Hematopoietic multipotent progenitor cell treated with erythropoietin and hydrocortisone succinate and interleukin-3 and kit ligand, for 4 days (in vitro differentiated cells): ENCODE results near the gene TLR9.

Experiments
- DNase-seq: peaks from one replicate; pipeline ENCODE4 v3.0.0-alpha.2; 2015

Gene TLR9

DNA sequence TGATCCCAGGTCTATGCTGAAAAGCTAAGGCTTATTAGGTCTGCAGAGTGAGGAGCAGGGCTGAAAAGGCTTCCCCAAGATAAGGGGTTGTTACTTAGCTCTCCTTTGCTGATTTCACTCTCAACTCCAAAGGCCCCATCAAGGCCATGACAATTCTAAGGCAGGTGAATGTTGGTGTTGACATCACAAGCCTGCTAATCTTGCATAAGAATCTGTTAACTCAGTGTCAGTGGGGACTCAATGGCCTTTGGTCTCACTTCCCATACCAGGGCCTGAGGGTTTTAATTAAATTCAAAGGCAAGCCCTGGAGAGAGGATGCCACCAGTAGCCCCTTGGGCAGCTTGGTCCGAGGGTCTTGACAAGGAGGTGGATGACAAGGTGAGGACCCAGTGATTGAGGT, 36.9 kb downstream of the TLR9 start:
- DNase-seq, result peak; percentile 54

DNA sequence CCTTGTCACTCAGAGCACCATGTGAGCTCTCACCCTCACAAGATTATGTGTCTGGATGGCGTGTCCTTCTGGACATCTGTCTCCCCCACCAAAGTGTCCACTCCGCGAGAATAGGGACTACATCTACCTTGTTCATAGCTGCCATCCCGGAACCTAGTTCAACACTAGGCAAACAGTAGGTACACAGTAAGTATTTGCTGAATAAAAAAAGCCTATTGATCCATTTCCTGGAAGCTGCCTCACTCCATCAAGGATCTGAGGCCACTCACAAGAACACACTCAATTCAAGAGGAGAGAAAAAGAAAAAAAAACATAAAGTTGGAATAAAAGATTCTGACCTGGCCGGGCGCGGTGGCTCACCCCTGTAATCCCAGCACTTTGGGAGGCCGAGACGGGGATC, 38.7 kb downstream of the TLR9 start:
- DNase-seq, result no peak

DNA sequence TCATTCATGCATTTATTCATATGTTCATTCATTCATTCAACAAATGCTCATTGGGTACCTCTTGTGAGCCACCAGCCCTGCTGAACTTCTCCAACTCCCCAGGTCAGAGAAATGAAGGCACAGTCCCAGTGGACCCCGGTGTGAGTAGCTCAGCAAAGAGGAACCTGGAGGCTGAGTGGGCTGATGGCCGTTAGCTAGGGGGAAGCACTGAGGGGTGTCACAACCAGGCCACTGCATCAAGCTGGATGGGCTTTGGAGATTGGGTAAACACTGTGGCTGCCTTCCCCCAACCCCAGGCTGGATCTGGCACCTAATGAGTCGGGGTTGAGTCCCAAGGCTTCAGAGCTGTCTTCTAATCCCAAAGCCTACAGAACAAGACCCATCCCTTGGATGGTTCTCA, 39.6 kb downstream of the TLR9 start:
- peak; percentile 87 for DNase-seq

DNA sequence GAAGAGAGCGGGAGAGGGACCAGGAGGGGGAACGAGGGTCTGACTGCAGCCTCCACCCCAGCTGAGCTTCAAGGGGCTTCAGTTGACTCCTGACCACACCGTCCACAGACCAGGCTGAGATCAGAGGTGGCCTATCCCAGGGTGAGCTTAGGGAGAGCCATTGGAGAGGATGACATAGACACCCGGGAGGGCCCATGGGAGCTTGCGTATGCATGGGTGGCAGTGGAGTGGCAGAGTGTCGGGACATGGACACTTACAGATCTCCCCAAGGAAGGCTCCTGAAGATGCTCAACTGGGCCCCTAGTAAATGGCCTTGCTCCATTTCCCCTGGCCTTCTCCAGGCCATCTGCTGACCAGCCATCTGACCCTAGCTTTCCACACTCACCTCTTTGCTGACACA, 40.1 kb downstream of the TLR9 start:
- DNase-seq, result no peak

DNA sequence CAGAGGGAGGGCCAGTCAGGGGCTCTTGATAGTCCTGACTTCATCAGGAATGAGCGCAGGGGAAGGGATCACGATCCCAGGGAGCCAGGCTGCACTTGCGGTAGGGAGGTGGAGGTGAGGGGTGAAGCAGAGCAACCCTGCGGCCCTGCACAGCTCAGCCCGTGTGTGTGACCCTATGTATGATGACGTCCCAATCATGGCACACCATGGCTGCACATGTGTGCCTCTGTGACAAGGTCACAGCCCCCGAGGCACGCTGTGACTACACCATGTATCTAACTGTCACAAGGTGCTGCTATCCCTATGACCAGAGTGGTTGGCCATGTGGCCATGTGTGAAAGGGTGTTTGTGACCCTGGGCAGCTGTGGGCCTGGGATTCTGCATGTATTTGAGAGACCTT, 40.8 kb downstream of the TLR9 start:
- DNase-seq, result no peak

DNA sequence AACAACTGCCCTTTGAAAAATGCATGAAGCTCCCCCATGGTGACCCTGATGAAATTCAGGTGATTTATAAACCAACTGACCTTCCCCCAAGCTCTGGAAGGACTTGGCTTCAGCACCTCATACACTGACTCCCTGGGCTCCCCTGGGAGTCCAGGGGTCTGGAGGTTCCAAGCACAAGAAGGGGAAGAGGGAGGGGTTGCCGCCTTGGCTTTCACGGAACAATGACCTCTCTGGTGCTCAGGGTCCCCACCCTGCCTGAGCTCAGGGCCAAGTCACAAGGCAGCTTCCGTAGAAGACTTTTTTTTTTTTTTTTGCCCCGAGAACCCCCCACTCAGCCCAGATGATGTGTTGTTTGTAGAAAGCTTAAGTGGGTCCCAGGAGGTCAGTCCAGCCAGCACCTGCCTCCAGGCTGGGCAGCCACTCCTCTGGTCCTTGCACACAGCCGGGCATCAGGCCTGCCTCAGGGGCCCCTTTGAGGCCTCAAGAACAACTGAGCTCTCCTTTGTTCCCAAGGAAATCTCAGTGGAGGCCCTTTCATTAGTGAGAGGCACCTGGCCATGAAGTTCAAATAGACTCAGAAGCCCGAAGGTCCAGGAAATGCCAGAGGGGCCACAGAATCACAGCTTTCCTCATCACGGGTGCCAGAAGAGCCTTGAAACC, 41.5 kb downstream of the TLR9 start:
- DNase-seq, result no peak

DNA sequence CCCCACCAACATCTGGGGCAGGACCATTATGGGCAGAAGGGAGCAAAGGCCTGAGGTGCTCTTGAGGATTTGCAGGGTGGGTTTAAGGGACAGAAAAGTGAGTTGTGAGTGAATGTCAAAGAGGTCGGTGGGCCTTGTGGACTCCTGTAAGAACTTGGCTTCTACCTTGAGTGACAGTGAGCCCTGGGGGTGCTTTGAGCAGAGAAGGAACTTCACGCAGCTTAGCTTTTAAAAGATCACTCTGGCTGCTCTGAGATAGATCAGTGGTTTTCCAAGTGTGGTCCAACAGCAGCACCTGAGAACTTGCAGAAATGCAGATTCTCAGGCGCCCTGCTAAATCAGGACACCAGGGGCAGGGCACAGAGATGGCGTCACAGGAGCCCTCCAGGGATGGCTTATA, 42.8 kb downstream of the TLR9 start:
- no peak for DNase-seq

DNA sequence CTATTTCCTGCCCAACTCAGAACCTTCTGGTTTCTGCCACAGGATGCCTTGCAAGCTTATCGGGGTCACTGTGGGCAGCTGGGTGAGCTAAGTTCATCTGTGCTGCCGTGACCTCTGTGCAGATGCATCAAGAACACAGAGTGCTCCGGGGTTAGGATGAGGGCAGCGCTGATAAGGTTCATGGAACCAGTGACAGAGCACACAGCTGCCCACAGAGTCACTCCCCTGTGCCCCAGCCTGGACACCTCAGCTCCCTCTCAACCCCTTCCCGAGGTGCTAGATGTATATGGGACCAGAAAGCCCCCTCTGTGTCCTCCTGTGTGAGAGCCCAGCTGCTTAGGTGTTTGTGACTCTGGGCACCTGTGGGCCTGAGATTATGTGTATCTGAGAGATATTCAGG, 43.2 kb downstream of the TLR9 start:
- peak; percentile 93 for DNase-seq

DNA sequence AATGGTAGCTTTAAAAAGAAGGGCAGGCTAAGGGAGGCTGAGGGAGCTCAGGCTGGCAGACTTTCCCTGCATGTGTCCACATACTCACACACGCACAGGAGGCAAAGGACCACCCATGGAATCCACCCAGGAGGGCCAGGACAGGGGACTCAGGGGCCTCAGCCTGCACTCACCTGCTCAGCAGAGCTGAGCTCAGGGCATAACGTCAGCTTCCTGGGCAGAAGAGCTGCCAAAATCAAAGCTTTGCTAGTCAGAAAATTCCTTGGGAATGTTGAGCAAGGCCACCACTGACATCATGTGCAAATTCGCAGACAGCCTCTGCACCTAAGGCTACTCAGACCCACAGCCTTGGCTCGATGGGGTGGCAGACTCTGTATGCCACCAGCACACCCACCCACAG, 43.9 kb downstream of the TLR9 start:
- DNase-seq, result no peak

DNA sequence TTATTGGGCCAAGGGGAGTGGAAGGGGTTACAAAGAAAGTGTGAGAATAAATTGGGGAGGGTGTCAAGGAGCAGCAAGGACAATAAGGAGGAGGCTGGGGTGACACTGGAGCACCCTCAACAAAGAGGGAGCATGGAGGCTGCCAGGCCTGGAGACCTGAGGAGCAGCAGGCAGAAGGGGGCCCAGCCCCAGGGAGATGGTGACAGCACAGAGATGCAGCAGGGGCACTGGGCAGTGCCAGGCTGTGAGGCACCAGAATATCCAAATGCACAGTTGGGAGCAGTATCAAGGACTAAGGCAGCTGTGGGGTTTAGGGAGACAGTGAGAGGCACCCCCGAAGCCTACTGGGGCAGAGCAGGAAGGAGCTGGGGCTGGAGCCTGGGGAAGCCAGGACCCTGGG, 46.9 kb downstream of the TLR9 start:
- DNase-seq, result no peak

DNA sequence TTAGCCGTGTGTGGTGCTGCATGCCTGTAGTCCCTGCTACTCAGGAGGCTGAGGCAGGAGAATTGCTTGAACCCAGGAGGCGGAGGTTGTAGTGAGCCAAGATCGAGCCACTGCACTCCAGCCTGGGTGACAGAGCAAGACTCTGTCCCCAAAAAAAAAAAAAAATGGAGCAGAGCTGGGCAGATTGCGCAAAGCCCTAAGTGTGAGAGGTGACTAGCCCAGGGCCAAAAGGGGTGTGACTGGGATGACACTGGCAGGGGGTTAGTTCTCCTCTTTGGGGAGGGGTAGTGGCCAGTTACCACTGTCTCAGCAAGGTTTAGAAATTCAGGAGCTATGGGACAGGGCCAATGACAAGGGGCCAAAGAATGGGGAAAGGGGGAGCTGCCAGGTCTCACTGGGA, 47.3 kb downstream of the TLR9 start:
- DNase-seq, result peak; percentile 31

DNA sequence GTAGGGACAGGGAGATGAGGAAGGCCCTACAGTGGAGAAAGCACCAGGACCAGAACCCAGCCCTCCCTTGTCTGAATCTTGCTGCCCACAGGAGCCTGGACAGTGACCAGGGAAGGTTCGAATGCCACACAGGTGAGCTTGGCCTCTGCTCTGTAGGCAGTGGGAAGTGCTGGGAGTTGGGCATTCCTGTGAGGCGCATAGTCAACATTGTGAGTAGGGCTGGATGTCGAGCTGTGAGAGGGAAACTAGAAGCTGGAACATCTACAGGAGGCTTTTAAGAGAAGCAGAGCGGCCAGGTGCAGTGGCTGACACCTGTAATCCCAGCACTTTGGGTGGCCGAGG, 47.8 kb downstream of the TLR9 start:
- DNase-seq, result no peak

DNA sequence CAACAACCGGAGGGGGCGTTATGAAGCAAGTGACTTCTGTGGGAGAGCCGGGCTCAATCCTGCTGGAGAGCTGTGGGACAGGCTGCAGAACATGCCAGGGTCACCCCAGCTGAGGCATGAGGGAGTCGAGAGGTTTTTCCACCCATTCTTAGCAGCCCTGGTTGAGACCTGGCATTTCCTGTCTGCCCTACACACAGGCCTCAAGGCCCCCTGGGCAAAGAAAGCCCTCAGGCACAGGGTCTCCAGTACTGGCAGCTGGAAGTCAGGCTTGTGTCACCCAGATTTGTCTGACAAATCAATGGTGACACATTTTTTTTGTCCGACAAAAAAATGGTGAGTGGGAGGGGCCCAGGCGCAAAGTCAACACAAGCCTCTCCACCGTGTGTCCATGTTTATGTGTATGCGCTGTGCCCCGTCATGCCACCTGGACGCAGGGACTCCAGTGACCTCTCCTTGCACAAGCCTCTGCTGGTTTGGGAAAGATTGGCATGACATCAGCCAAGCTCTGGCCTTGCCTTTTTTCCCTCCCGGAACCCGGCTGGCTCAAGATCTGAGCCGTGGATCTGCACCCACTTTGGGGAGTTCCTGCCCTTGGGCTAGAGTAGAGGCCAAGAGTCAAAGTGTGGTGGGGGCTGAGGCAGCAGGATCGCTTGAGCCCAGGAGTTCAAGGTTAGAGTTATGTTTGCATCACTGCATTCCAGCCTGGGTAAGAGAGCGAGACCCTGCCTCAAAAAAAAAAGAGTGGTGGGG, 48.3 kb downstream of the TLR9 start:
- no peak for DNase-seq

DNA sequence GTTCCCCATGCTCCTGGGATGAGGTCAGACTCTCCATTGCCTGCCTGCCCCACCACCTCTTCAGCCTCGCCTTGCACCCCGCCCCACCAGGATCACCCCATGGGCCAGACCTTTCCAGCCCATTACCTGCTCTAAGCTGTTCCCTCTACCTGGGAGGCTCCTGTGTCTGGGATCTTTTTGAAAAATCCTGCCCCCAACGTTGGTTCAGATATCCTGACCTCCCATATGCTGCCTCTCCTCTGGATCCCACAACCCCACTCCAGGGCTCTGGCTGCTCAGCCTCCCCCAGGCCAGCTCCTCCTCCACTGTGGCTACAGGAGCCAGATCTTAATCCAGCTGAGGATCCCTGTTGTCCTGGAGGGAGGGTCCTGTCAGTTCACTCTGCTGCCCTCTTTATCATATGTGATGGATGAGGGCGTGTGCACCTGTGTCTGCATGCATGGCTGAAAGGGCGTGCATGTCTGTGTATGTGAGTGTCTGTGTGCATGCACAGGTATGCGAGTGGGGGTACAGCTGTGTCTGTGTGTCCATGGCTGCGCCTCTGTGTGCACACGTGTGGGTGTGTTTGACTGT, 49.2 kb downstream of the TLR9 start:
- no peak for DNase-seq

DNA sequence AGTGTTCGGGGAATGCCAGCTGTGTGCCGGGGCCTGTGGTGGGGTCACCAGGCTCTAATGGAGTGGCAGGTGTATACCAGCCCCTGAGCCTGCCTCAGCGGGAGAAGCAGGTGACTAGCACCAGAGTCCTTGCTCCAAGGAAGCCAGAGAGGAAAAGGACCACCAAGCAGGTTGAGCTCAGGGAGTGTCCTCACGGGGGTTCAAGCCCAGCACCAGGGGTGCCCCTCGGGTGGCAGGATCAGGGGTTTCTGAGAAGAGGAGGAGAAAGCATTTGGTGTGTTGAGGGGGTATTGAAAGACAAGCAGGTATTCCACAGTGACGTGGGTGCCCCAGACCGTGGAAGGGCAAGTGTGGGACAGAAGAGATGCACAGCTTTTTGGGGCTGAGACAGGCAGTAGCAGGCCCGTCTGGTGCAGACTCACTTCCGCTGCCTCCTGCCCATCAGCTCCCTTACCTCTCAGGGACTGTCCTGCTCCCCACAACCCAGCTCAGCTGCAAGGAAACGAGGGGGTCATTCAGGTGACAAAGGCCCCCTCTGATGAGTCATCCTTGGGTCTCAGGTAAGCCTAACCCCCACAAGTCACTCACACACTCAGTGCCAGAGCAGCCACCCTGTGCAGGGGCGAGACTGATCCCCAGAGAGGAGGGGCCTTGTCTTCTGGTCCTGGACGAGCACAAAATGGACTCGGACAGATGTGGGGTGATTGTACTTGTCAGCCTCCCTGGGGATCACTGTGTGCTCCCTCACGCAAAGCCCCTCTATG, 49.8 kb downstream of the TLR9 start:
- no peak for DNase-seq

DNA sequence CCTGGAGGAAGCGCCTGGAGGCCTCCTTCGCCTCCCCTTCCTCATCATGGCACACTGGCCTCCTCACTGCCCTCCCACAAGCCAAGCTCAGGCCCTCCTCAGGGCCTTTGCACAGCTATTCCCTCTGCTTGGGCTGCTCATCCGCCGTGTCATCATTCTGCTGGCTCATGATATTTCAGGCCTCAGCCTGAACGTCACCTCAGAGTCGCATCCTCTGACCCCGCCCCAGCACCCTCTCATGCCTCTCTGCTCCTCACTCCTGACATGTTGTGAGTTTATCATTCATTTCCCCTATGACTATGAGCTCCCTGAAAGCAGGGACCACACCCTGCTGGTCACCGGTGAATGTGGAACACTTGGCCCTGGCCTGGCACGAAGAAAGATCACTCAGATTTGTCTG, 50.5 kb downstream of the TLR9 start:
- no peak for DNase-seq

DNA sequence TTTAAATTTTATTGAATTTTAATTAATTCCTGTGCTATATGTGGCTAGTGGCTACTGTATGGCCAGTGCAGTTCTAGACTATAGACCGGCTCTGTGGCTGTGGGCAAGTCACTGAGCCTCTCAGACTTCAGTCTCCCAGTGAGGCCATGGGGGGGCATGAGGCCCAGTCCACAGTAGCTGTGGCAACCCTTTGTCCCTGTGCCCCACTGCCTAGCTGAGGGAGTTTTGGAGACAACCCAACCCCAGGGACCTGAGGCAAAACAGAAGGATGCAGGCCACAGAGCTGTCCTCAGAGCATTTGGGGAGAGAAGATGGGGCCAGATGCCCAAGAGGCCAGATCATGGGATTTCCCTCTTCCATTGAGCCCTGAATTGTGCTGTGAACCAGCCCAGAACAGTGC, 52.3 kb downstream of the TLR9 start:
- no peak for DNase-seq

DNA sequence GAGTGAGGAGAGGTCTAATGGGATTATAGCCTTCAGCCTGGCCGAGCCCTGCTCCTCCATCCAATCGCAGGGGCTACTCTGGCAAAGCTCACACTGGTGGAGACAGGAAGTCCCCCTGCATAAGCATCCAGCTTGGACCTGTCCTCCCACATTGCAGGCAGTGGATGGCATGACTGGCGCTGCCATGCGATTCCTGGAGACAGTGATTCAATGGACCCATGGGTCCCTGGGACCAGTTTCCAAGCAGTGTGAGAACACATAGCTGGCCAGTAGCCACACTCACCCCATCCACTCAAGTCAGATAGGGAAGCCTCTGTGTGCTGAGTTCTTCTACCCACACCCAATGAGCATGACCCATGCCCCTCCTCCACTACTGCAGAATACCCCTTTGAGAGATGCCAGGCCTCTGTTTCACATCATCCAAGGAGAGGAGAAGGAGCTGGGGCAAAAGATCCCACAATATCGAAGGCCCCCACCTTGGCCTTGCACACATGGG, 53.1 kb downstream of the TLR9 start:
- no peak for DNase-seq

DNA sequence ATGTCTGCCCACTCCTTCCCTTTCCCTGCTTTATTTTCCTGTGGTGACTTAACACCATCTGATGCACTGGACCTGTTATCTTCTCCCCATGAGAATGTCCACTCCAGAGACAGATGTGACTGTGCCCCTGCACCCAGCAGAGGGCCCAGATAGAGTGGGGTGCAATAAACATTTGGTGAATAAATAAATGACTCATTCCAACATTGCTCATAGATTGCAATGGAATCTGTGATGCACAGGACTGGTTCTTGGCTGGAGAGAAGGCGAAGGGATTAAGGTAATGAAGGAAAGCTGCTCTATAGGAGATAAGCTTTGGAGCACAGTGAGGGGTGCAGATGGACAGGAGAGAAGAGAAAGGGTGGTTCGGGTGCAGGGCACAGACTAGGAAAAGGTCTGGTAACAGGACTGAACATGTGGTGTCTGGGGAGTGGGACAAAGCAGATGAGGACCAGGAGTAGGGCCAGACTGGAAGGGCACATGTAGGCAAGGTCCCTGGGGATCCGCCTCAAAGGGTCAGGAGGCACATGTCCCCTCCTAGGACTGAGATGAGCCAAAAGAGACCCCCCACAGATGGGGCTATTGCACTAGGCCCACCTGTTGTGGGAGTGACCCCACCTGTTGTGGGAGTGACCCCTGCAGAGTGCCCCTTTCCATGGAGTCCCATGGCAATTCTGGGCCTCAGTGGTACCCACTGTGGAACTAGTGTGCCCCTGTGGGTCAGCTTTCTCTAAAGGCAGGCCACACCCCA, 53.8 kb downstream of the TLR9 start:
- no peak for DNase-seq
